HG03342 (cell line): Measurements from ENCODE around the gene MAP3K6.

ENCODE experiments used
- ATAC-seq: cut with Tn5 transposase; IDR thresholded peaks from one replicate; pipeline ENCODE4 v1.9.1; 2021; ENCODE audit warnings: mild to moderate bottlenecking, moderate library complexity; ENCODE audit not compliant: unreplicated experiment

The MAP3K6 gene

DNA sequence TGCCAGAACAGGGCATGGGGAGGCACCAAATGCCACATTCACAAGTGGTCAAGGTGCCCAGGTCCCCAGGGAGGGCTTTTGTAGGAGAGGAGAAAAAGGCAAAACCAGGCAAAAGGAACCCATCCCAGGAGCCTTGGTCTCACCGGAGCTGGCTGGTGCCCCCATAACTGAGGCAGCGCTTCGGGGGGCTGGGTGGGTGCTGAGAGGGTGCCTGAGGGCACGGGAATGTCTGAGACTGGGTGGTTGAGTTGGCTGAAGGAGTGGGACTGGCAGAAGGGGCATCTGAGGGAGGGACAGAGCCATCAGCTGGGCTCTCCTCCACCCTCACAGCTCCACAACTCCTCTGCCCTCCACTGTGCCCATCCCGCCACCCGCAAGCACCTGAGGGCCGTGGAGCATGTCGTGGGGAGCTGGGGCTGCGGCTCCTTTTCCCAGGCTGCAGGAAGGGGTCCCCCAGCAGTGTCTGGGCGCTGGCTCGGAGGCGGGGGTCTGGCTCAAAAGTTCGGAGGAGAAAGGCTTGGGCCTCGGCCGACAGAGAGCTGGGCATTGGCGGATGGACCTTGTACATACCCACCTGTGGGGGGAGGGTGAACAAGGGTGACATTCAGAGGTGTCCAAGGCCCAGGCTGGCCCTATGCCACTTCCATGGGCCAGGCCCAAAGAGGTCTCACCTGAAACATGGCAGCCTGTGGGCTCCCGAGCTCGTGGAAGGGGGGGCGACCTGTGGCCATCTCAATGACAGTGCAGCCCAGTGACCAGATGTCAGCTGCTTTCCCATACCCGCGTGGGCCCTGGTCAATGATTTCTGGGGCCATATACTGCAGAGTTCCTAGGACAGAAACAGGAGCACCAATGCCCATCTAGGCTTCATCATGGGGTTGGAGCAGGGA, 8.5 kb downstream of the MAP3K6 start:
- ATAC-seq: no peak

DNA sequence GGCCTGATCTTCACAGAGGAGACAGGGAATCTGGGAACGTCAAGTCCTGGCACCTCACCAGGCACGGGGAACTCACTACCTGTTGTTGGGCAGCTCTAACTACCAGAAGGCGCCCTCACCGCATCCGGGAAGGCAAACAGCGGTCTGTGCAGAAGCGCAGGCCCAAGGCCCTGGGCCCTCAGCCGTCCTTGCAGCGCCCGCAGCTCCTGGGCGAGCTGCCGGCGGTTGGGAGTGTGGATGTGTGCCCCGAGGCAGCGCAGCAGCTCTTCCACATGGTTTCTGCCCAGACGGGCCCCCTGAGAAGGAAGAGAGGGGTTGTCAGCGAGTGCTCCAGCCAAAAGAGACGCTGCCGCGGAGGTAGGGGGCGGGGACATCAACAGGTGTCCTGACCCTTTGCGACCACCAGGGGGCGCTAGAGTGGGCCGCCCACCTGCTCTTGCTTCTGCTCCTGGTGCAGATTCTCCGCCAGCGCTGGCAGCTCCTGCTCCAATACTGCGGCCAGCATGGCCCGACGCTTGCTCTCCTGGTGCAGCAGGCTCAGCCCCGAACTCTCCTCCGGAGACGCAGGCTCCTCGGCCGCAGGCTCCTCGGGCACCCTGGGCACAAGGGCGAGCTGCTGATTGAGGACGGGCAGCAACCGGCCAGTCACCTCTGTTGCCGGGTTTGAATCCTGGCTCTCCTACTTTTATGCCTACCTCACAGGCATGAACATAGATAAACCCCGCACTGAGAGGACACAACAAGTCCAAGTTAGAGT, 9.3 kb downstream of the MAP3K6 start:
- no peak for ATAC-seq

DNA sequence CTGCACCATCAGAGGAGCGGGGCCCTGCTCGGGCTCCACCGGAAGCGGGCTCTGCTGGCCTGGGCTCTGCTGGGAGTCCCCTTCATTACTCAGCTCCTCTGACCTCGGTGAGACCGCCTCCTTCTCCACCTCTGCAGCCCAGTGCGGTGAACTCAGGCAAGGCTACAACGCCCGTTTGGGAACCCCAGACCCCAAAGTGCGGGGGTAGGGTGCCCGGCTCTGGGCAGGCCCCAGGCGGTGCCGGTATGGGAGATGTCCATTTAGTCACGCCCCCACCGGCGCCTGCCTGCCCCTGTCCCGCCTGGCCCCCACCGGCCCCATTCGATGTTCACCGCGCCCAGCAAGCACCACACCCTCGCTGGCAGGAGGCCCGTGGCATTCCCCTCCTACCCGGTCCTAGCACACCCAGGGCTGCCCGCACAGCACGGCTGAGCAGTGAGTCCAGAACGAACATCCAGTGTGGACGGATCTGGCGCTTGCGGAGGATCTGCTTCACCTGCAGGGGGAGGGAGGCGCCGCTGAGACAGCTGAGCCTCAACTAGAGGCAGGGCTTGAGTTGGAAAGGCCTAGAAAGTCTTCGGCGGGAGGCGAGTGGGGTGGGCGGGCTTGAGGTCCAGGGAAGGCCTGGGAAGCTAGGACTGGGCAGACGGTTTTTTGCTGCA, 10.0 kb downstream of the MAP3K6 start:
- no peak for ATAC-seq

DNA sequence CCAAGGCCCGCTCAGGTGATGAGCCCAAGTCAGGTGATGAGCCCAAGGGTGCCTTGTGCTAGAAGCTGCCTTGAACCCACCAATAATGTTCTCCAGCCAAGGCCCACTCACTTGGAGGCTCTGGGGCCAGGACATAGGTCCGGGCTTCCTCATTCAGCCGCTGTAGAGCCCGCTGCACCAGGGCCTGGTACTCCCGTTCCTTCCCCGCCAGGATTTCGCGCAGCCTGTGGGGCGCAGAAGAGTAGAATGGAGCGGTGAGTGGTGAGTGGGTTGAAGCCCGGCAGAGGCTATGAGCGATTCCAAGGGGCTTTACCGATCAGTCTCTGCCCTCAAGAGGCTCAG, 10.5 kb downstream of the MAP3K6 start:
- no peak for ATAC-seq

DNA sequence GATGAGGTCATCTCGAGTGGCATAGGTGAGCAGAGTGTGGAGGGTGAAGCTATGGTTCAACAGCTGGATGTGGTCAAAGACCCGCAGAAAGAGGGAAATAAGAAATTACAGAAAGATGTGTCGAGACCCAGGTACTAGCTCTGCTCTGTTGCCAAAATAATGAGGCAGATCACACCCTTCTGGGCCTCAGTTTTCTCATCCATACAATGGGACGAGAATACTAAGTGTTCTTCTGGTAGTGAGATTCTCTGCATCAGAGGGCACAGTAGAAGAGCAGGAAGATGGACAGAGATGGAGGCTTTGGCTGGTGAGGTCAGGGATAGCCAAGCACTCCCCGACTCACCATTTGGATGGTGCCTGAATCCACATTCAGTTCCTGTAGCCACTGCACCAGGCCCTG, 11.1 kb downstream of the MAP3K6 start:
- no peak for ATAC-seq

DNA sequence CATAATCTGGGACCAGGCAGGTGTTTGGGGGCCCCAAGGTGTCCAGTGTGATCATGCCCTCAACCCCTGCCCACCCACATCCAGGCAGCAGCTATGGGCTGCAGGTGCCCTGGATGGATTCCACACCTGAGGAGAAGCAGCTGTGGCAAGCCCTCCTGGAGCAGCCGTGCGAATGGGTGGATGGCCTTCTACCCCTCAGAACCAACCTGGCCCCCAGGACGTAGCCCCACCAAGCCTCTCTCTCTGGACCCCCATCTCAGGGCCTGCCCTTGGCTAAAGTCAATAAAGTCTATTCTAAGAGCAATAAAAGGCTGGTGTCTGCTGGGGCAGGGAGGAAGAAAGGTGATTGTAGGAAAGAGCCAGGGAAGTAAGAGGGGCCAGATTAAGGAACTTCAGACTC, 13.1 kb downstream of the MAP3K6 start:
- no peak for ATAC-seq

DNA sequence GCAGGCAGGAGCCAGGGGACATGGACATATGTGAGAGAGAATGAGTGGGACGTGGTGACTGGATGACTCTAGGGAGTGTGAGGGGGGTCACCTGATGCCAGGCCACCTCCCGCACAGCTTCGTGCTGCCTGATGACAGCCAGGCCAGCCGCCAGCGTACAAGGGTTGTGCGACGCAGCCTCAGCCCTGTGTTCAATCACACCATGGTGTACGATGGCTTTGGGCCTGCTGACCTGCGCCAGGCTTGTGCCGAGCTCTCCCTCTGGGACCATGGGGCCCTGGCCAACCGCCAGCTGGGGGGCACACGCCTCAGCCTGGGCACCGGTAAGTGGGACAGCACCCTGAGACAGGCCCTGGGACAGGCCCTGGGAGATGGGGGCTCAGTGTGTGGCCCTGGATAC, 13.6 kb downstream of the MAP3K6 start:
- ATAC-seq: no peak

DNA sequence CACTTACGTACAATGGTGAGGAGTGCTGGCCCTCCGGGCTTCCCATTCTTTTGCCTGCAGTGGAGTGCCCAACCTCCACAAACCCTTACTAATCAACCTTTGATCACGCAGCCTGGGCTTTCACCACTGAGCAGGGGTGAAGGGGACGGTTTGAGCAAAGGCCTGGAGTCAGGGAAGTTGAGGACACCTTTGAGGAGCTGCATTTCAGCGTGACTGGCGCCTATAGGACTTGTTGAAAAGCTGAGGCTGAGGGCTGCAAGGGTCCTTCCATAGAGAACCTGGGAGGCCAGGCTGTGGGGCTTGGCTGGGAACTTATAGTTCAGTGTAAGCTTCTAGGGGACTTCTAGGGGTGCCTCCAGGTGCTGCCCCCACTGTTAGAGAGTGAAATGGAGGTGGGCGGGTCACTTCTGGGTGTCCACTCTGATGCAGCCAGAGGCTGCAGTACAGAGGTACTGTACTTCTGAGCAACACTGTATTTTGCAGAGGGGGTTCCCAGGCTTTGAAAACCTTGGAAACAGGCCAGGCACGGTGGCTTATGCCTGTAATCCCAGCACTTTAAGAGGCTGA, 15.1 kb downstream of the MAP3K6 start:
- ATAC-seq: no peak

DNA sequence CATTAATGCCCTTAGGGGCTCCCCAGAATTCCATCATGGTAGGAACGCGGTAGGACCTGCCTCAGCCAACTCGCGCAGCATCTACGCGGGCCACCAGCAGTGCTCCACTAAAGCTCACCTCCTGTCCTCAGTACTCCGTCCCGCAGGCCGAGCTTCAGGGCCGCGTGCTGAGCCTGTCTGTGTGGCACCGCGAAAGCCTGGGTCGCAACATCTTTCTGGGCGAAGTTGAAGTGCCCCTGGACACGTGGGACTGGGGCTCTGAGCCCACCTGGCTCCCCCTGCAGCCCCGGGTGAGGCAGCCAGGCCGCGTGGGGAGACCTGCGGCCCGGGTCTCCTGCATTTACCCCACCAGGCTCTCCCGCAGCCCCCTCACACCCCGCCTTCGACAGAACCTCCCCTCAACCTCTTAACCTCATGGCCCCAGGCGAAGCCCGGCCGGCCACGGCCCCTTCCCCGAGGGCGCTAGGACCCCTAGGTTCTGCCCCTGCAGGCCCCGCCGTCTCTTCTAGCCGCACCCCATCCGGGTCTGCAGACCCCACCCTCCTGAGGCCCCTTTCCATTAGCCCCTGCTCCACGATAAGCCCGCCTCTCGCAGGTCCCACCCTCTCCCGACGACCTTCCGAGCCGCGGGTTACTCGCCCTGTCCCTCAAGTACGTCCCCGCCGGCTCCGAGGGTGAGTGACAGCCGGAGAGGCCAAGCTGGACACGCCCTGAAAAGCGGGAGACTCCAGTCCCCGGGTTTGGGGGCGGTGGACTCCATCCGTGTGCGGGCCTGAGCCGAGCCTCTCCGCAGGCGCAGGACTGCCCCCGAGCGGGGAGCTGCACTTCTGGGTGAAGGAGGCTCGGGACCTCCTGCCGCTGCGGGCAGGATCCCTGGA, 15.9 kb downstream of the MAP3K6 start:
- ATAC-seq: no peak

DNA sequence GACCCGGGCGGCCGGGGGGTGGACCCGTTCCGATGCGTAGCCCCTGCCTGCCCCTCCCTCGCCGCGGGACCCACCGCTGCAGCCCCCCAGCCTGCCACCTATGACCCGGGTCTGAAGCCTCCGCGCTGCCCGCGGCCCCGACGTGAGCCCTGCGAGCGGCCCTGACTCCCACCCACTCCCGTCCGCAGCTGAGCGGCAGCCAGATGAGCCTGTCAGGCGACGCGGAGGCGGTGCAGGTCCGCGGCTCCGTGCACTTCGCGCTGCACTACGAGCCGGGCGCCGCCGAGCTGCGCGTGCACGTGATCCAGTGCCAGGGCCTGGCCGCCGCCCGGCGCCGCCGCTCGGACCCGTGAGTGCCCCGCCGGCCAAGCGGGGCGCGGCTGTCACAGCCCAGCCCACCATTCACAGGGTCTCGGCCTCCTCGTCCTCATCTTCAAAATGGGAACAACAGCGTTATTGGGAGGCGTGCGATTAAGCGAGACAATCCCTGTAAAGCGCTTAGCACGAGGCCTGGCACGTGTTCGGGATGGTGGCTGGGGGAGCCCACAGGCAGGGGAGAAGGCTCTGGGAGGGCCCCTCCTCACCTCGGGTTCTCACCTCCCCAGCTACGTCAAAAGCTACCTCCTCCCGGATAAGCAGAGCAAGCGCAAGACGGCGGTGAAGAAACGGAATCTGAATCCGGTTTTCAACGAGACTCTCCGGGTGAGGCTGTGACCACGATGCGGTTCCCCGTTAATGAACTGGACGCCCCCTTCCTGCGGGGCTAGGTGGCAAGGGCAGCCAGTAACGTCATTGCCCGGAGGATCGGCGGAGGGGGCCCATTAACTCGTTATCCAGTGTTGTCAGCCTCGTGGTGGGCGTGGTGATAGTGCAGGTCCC, 16.7 kb downstream of the MAP3K6 start:
- no peak for ATAC-seq

DNA sequence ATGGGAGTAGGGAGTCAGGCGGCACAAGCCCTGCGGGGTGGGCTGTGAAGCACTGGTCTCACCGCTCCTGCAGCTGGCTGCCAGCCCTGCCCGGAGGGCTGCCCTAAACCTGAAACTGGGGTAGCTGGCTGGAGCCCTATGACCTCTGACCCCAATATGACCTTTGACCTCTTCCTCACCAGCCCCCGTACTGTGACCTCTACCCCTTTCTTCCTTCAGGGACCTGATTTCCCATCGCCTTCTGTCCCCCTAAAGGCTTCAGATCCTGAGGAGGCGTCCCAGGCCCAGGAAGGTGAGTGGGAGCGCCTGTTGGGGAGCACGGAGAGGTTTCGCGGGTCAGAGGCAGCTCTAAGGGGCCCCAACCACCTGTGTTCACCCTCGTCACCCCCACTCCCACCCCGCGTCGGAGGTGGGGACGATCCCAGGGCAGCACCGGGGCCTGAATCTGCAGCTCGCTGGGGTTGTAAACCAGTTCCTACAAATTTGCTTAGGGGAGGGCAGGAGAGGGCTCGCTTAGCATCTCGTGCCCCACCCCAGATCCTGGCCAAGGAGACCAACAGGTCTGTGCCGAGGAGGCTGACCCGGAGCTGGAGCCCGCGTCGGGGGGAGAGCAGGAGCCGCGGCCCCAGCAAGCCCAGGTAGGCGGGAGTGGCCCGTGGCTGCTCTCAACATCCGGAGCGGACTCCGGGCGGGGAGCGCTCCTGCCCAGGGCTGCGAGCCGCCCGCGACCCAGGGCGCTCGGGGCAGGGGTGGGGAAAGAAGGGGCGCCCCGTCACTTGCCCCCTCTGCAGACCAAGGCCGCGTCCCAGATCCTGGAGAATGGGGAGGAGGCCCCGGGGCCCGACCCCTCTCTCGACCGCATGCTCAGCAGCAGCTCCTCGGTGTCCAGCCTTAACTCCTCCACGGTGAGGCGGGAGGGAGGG, 17.6 kb downstream of the MAP3K6 start:
- ATAC-seq: no peak

DNA sequence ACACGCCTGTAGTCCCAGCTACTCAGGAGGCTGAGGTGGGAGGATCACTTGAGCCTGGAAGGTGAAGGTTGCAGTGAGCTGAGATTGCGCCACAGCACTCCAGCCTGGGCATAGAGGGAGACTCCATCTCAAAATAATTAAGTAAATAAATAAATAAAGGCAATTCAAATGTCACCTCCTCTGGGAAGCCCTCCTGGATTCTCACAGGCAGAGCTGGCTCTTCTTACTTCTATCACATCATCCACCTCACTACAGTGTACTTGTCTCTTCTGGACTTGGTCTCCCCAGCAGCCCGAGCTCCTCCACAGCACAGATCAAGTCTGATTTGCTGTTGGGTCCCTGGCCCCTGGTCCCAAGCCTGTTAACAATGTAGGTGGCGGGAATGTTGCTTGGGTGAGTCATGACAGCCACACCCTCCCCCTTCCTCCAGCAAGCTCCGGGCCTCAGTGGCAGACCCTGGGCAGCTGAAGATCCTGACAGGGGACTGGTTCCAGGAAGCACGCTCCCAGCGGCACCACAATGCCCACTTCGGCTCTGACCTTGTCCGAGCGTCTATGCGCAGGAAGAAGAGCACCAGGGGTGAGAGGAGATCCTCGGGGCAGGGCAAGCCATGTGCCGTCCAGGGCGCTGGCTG, 19.7 kb downstream of the MAP3K6 start:
- ATAC-seq: no peak

DNA sequence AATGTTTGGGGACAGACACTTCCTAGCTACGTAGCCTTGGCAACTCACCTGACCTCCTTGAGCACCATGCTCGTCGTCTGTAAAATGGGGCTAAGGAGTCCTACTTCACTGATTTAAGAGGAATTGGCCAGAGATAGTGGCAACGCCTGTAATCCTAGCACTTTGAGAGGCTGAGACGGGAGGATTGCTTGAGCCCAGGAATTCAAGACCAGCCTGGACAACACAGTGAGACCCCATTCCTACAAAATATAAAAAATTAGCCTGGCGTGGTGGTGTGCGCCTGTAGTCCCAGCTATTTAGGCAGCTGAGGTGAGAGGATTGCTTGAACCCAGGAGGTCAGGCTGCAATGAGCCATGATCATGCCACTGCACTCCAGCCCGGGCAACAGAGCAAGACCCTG, 20.4 kb downstream of the MAP3K6 start:
- ATAC-seq: no peak

DNA sequence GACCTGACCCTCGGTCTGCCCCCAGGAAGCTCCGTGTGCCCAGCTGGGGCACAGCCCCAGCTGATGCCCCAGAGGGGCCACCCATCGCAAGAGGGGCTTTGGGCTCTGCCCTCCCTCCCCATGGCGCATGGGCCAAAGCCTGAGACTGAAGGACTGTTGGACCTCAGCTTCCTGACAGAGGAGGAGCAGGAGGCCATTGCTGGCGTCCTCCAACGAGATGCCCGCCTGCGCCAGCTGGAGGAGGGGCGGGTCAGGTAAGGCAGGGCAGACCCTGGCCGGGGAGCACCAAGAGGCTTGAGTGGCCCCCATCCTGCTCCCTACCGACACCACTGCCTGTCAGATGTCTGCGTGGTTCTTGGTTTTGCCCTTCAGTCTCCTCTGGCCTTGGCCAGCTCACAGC, 21.5 kb downstream of the MAP3K6 start:
- ATAC-seq: no peak

DNA sequence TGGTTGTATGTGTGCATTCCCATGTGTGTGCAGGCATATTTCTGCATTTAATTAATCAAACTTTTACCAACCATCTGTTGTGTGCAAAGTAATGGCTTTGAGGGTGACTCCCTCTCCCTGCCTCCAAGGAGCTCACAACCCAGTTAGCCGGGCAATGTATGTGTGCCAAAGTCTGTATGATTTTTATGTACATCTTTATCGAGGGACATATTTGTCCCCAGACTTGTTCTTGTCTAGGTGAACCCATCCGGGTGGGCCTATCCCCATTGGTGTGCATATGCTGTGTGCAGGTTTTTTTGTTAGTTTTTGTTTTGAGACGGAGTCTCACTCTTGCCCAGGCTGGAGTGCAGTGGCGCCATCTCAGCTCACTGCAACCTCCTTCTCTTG, 23.1 kb downstream of the MAP3K6 start:
- ATAC-seq: no peak

DNA sequence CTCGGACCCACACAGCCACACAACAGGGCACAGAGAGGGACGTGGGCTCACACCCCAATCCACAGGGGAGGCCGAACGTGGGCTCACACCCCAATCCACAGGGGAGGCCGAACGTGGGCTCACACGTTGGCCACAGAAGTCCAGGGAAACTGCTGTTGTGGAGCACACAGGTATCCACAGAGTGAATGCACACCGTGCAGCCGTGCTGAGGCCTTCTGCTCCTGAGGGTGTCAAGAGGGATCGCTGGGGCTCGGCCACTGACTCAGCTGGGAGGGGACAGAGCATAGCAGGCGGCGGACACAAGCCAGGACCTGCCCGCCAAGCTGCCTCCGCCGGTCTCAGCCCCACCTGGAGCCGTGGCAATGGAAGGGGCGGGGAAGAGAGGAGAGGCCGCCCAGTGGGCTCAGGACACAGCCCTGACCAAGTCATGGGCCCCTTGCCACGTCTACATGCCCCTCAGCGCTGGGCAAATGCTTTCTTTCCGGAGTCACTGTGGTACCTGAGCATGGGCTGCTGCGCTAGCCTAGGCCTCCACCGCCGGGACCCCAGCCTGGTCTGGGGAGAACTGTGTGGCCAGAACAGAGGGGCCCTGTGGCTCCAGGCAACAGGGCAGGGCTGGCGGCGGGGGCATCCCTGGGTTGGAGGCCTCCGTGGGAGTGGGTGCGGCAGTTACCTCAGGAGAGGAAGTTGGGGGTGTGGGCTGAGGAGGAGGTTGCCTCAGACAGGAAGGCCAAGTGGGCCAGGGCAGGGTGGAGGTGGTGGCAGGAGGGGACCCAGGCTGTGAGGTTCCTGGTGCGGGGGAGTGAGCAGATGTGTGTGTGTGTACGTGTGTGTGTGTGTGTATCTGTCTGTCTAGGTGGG, 23.8 kb downstream of the MAP3K6 start:
- no peak for ATAC-seq

DNA sequence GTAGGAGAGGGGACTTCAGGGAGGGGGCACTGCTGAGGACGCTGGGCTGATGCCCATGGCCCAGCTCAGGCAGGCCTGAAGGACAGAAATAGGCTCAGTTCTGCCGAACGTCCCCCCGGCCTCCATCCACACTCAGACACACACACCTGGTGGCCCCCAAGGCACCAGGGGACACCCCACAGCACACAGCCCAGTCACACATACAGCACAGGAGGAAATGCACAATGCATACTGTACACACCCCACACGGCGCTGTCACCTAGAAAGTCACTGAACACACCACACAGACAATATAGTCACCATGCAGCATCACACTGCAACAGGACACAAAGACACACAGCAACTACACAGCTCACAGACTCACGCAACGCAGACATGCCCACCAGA, 24.4 kb downstream of the MAP3K6 start:
- ATAC-seq: no peak
